Endodermal cell (in vitro differentiated cells): ENCODE measurements around the gene BMAL2. TPM values are rescaled to one million over a fixed set of nuclear protein-coding genes. Genes with fewer than 3 reads are reported as not detected.

Experiments used
- DNase-seq: peaks from one replicate; pipeline ENCODE4 v3.0.0-alpha.2; 2017
- H3K27ac ChIP-seq: 2 replicates; pipeline ENCODE4 v1.5.1; 2013; ENCODE audit warnings: mild to moderate bottlenecking, low read depth, low read length, moderate library complexity
- H3K27me3 ChIP-seq: 2 replicates; pipeline ENCODE4 v1.6.1; 2013; ENCODE audit warnings: mild to moderate bottlenecking, low read length, moderate library complexity; ENCODE audit not compliant: insufficient read depth, control insufficient read depth, poor library complexity, severe bottlenecking
- H3K36me3 ChIP-seq: 2 replicates; pipeline ENCODE4 v1.7.0; 2013; ENCODE audit warnings: mild to moderate bottlenecking, low read length, moderate library complexity; ENCODE audit not compliant: control insufficient read depth, insufficient read depth
- H3K4me1 ChIP-seq: one replicate; pipeline ENCODE4 v1.7.0; 2013; ENCODE audit warnings: low read length; ENCODE audit not compliant: control insufficient read depth, insufficient read depth
- H3K4me3 ChIP-seq: 2 replicates; pipeline ENCODE4 v1.5.1; 2013; ENCODE audit warnings: mild to moderate bottlenecking, low read length, moderate library complexity
- H3K9ac ChIP-seq: 2 replicates; pipeline ENCODE4 v1.6.1; 2013; ENCODE audit warnings: mild to moderate bottlenecking, low read length, moderate library complexity; ENCODE audit not compliant: poor library complexity, severe bottlenecking; ENCODE audit errors: extremely low read depth
- H3K9me3 ChIP-seq: 2 replicates; pipeline ENCODE4 v1.6.1; 2013; ENCODE audit warnings: mild to moderate bottlenecking, low read length, moderate library complexity; ENCODE audit not compliant: control insufficient read depth
- H3K27ac Mint-ChIP-seq: 2 replicates; pipeline ENCODE4 v1.8.0; 2020; ENCODE audit warnings: mixed read lengths
- H3K27me3 Mint-ChIP-seq: 2 replicates; pipeline ENCODE4 v1.8.0; 2021; ENCODE audit warnings: mild to moderate bottlenecking, mixed read lengths; ENCODE audit not compliant: insufficient read depth
- H3K36me3 Mint-ChIP-seq: 2 replicates; pipeline ENCODE4 v1.8.0; 2020; ENCODE audit warnings: low read depth, mixed read lengths
- H3K4me1 Mint-ChIP-seq: 2 replicates; pipeline ENCODE4 v1.8.0; 2020; ENCODE audit warnings: mixed read lengths
- H3K4me3 Mint-ChIP-seq: 2 replicates; pipeline ENCODE4 v1.8.0; 2020; ENCODE audit warnings: mild to moderate bottlenecking, moderate library complexity, mixed read lengths
- H3K9me3 Mint-ChIP-seq: 2 replicates; pipeline ENCODE4 v1.8.0; 2020; ENCODE audit warnings: mild to moderate bottlenecking, mixed read lengths
- CTCF ChIP-seq: fragments of 200-600 bp; sonication (generic); conservative IDR thresholded peaks from 2 replicates; pipeline ENCODE4 v1.5.0; 2021; ENCODE audit warnings: antibody characterized with exemption, mild to moderate bottlenecking
- WGBS, 2 experiments: methylation state at CpG; one replicate each; pipeline versions ENCODE4 v1.1.5 to v1.1.7; 2013; ENCODE audit warnings: missing lambda C conversion rate in 2 of 2, mixed read lengths in 1 of 2; ENCODE audit not compliant: insufficient coverage in 1 of 2, insufficient read length in 1 of 2; 5-methylcytosine and 5-hydroxymethylcytosine counted together
- total RNA-seq, 2 donors: library from RNA; stranded (reverse); fragmentation: NEBNext Ultra II Directional in 1 of 2; extraction: Animal tissue kit (Norgen Biotek cat#: 25700) in 1 of 2; gene quantifications; 2 replicates in 1 of 2; 3 replicates in 1 of 2; pipeline ENCODE4 v1.2.1, GENCODE V29; 2021

Gene BMAL2
- total RNA-seq, 2 donors from 2014 or later: 20.3 to 31.0 TPM

GRCh38 chr12:27296674-27297073, 36.0 kb upstream of the BMAL2 start:
- Mint-ChIP-seq H3K4me3 (no peak overlapping the region), H3K36me3 (peaks cover 36% of the 10 kb centered on the region), H3K9me3 (peaks cover 10% of the 10 kb centered on the region), H3K27ac (no peak overlapping the region), H3K4me1 (peaks cover 16% of the 10 kb centered on the region), H3K27me3 (no peaks in the 10 kb centered on the region)
- Histone ChIP-seq H3K4me3 (no peak overlapping the region), H3K27me3 (no peaks in the 10 kb centered on the region), H3K27ac (no peak overlapping the region), H3K4me1 (peaks cover 9% of the 10 kb centered on the region), H3K9me3 (peaks cover 19% of the 10 kb centered on the region), H3K9ac (no peak overlapping the region), H3K36me3 (peaks cover 41% of the 10 kb centered on the region)
- TF ChIP-seq CTCF: no peak
- DNase-seq: no peak
- WGBS, 2 experiments: 85 to 92% methylated on average over 6 of the region's 6 CpGs

- no peaks in the 10 kb centered on the region for H3K27me3 ChIP-seq
- no peak for TF ChIP-seq CTCF
- no peak for DNase-seq
- peaks cover 10% of the 10 kb centered on the region for H3K4me1 Mint-ChIP-seq
- no peak overlapping the region for H3K4me3 Mint-ChIP-seq
- H3K4me1 ChIP-seq: peaks cover 6% of the 10 kb centered on the region
- peaks cover 40% of the 10 kb centered on the region for H3K36me3 Mint-ChIP-seq
- no peak overlapping the region for H3K27ac Mint-ChIP-seq
- H3K36me3 ChIP-seq: peaks cover 48% of the 10 kb centered on the region
- H3K4me3 ChIP-seq: no peak overlapping the region
- H3K27ac ChIP-seq: no peak overlapping the region
- no peak overlapping the region for H3K9ac ChIP-seq
- H3K9me3 Mint-ChIP-seq: peaks cover 10% of the 10 kb centered on the region
- H3K9me3 ChIP-seq: peaks cover 19% of the 10 kb centered on the region
- H3K27me3 Mint-ChIP-seq: no peaks in the 10 kb centered on the region
- 88 to 96% methylated on average over 4 of the region's 4 CpGs for WGBS, 2 experiments
Observed at GRCh38 chr12:27297566-27297965, 35.1 kb upstream of the BMAL2 start.

- Histone ChIP-seq H3K9ac (no peak overlapping the region), H3K4me1 (peaks cover 6% of the 10 kb centered on the region), H3K36me3 (peaks cover 54% of the 10 kb centered on the region), H3K9me3 (peaks cover 19% of the 10 kb centered on the region), H3K27ac (no peak overlapping the region), H3K4me3 (no peak overlapping the region), H3K27me3 (no peaks in the 10 kb centered on the region)
- peaks cover 10% of the 10 kb centered on the region for H3K9me3 Mint-ChIP-seq
- no peak overlapping the region for H3K4me3 Mint-ChIP-seq
- peaks cover 48% of the 10 kb centered on the region for H3K36me3 Mint-ChIP-seq
- no peak for TF ChIP-seq CTCF
- no peaks in the 10 kb centered on the region for H3K4me1 Mint-ChIP-seq
- 84 to 90% methylated on average over 1 of the region's 1 CpG for WGBS, 2 experiments
- no peak for DNase-seq
- no peaks in the 10 kb centered on the region for H3K27me3 Mint-ChIP-seq
- no peak overlapping the region for H3K27ac Mint-ChIP-seq
Observed at GRCh38 chr12:27299102-27299501, 33.5 kb upstream of the BMAL2 start.
